ENCODE results near the gene TARBP1. TPM values are rescaled to one million over a fixed set of nuclear protein-coding genes. Genes with fewer than 3 reads are reported as not detected.

TARBP1 gene
- total and polyA plus RNA-seq, 2 of the 13 experiments (the other 11 are each of a cell fraction or from before 2014, with no cell fraction given) = 37.7 to 67.0 TPM

DNA sequence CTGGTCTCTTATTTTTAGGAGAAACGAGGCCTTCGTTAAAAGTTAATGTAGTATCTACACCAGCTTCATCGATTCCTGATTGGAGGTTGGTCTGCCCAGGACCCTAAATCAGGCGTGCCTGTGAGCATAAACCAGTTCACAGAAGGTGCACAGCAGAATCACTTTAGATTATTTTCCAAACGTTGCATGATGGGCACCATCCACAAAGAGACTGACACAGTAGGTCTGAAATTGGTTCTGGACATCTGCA, 256 bp upstream of the TARBP1 start (continued):
- TF ChIP-seq YEATS2 (CRISPR knock-in tag; IDR thresholded peaks at IDR 0.05; ENCODE audit: borderline replicate concordance) (peak; percentile 15; the same call in 1 of the 2 replicates), ZBTB20 (CRISPR knock-in tag; IDR thresholded peaks at IDR 0.05; ENCODE audit: borderline replicate concordance, low read depth) (0 out of 2 replicates have a peak, but pooled peaks have one; percentile 38)
- TF ChIP-seq, protein P1, sequence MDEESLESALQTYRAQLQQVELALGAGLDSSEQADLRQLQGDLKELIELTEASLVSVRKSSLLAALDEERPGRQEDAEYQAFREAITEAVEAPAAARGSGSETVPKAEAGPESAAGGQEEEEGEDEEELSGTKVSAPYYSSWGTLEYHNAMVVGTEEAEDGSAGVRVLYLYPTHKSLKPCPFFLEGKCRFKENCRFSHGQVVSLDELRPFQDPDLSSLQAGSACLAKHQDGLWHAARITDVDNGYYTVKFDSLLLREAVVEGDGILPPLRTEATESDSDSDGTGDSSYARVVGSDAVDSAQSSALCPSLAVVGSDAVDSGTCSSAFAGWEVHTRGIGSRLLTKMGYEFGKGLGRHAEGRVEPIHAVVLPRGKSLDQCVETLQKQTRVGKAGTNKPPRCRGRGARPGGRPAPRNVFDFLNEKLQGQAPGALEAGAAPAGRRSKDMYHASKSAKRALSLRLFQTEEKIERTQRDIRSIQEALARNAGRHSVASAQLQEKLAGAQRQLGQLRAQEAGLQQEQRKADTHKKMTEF (CRISPR knock-in tag; IDR thresholded peaks at IDR 0.05) = 0 out of 2 replicates have a peak, but pooled peaks have one; percentile 7

DNA sequence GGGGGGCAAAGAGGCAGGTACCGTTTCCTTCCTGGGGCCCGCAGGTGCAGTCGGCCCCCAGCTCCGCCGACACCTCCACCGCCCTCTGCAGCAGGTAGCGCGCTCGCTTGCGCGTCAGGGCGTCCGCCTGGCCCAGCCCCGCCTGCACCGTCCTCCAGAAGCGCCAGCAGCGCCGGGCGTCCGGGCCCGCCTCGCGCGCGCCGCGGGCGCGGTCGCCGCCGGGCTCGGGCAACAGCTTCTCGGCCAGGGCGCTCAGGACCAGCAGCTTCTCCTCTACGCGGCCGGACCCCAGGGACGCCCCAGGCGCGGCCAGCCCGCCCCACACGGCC, 863 bp downstream of the TARBP1 start:
- peak overlapping the region; percentile 90 for H3K27ac ChIP-seq (ENCODE audit: extremely low read length, insufficient read depth, low read length)
- ChIA-PET POLR2A (interaction anchor here (0.7 to 2.3 kb wide), 11 partner anchors 9 to 1027 kb away, joined by 3 to 8 read pairs (median 3); partner anchors contain the start of gene COA6), CTCF (ENCODE audit: low intra/inter-chr PET ratio, low total read pairs) (no interaction called here)
- no peak overlapping the region for H2AFZ ChIP-seq (ENCODE audit: low read length)
- H4K20me1 ChIP-seq (ENCODE audit: insufficient read depth, low read length) = no peaks in the 10 kb centered on the region; the same call in 1 of the 2 replicates
- DNase-seq (ENCODE audit: low spot score) (peak; percentile 33), ATAC-seq (peak; percentile 75), FAIRE-seq (no peak)
- H3K4me2 ChIP-seq (ENCODE audit: low read depth, low read length) = peak overlapping the region; percentile 95
- BruUV-seq (replicated peaks) = no TSS peak
- H3K36me3 ChIP-seq (replicated peaks in 1 of 2; ENCODE audit: control insufficient read depth in 1 of 2, insufficient read depth in 2 of 2, low read length in 2 of 2) = no peaks in the 10 kb centered on the region; a peak in 1 of 5 replicates
- H3K9ac ChIP-seq (ENCODE audit: insufficient read depth, low read depth, low read length) = peak overlapping the region; percentile 78
- peaks cover 55% of the 10 kb centered on the region for H3K4me1 ChIP-seq (ENCODE audit: insufficient read depth, low read length)
- intact Hi-C loops (cut with micrococcal nuclease; ENCODE audit: unreplicated experiment) (no loop called here), in situ Hi-C loops (cut with HindIII; ENCODE audit: extremely low pct_ligation_motif_present, low pct_unique_long_range_greater_than_20kb) (no loop called here)
- peaks cover 0 to 17% of the 10 kb centered on the region in 2 experiments; a peak in 2 of 5 replicates for H3K27me3 ChIP-seq (ENCODE audit: control insufficient read depth in 1 of 2, insufficient read depth in 2 of 2, low read length in 2 of 2)
- peak overlapping the region; percentile 66 to 92 (median 84) for H3K4me3 ChIP-seq (replicated peaks in 1 of 3; ENCODE audit: insufficient read depth in 1 of 3, low read depth in 2 of 3, low read length in 3 of 3)
- H3K79me2 ChIP-seq (ENCODE audit: insufficient read depth, low read length) = peaks cover 38% of the 10 kb centered on the region
- WGBS (ENCODE audit: low lambda C conversion rate) = 14% methylated on average over 8 of the region's 43 CpGs
- no peaks in the 10 kb centered on the region for H3K9me3 ChIP-seq (ENCODE audit: low read length)
- TF ChIP-seq KMT2A (CRISPR knock-in tag; IDR thresholded peaks at IDR 0.05) (peak; percentile 78; the same call in 1 of the 2 replicates), ZFP82 (CRISPR knock-in tag; IDR thresholded peaks at IDR 0.05; ENCODE audit: borderline replicate concordance) (no peak), AKAP8 (CRISPR knock-in tag; IDR thresholded peaks at IDR 0.05) (0 out of 2 replicates have a peak, but pooled peaks have one; percentile 50), ZNF441 (CRISPR knock-in tag; IDR thresholded peaks at IDR 0.05; ENCODE audit: borderline replicate concordance) (no peak; the same call in 1 of the 2 replicates), ZNF235 (CRISPR knock-in tag; IDR thresholded peaks at IDR 0.05; ENCODE audit: borderline replicate concordance) (0 out of 2 replicates have a peak, but pooled peaks have one; percentile 2), ZNF383 (CRISPR knock-in tag; IDR thresholded peaks at IDR 0.05; ENCODE audit: borderline replicate concordance) (no peak), IKZF4 (CRISPR knock-in tag; IDR thresholded peaks at IDR 0.05; ENCODE audit: borderline replicate concordance, low read depth, not compliant biosample characterization) (peak; percentile 8), GABPB1 (CRISPR knock-in tag; IDR thresholded peaks at IDR 0.05) (peak; percentile 37; the same call in 1 of the 2 replicates), ZC3H13 (CRISPR knock-in tag; IDR thresholded peaks at IDR 0.05) (no peak), YY1 (IDR thresholded peaks at IDR 0.05; ENCODE audit: insufficient read depth, insufficient replicate concordance, low read depth, low read length) (peak; percentile 19), ZNF331 (CRISPR knock-in tag; IDR thresholded peaks at IDR 0.05) (no peak), NFRKB (IDR thresholded peaks at IDR 0.05) (no peak), ZNF205 (CRISPR knock-in tag; IDR thresholded peaks at IDR 0.05) (no peak)
- TF ChIP-seq, protein P2, sequence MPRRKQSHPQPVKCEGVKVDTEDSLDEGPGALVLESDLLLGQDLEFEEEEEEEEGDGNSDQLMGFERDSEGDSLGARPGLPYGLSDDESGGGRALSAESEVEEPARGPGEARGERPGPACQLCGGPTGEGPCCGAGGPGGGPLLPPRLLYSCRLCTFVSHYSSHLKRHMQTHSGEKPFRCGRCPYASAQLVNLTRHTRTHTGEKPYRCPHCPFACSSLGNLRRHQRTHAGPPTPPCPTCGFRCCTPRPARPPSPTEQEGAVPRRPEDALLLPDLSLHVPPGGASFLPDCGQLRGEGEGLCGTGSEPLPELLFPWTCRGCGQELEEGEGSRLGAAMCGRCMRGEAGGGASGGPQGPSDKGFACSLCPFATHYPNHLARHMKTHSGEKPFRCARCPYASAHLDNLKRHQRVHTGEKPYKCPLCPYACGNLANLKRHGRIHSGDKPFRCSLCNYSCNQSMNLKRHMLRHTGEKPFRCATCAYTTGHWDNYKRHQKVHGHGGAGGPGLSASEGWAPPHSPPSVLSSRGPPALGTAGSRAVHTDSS (CRISPR knock-in tag; conservative IDR thresholded peaks at IDR 0.05) = no peak
- TF ChIP-seq, protein P3, sequence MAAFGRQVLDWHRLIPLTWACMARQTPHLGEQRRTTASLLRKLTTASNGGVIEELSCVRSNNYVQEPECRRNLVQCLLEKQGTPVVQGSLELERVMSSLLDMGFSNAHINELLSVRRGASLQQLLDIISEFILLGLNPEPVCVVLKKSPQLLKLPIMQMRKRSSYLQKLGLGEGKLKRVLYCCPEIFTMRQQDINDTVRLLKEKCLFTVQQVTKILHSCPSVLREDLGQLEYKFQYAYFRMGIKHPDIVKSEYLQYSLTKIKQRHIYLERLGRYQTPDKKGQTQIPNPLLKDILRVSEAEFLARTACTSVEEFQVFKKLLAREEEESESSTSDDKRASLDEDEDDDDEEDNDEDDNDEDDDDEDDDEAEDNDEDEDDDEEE (CRISPR knock-in tag; IDR thresholded peaks at IDR 0.05) = 0 out of 2 replicates have a peak, but pooled peaks have one; percentile 30
